Cardiac fibroblast (primary cell): ENCODE data around the gene ANHX.

ENCODE experiments used
- DNase-seq, 2 donors: peaks; one replicate each; pipeline versions ENCODE4 v3.0.0 to v3.0.0-alpha.2; 2010; ENCODE audit warnings: low read depth in 2 of 2
- H3K4me3 ChIP-seq, 2 donors: replicated peaks in 1 of 2; 1 replicate in 1 of 2; 2 replicates in 1 of 2; pipeline ENCODE4 v1.5.1; 2011; ENCODE audit warnings: low read depth in 2 of 2, low read length in 2 of 2, mild to moderate bottlenecking in 2 of 2, moderate library complexity in 1 of 2
- CTCF ChIP-seq: IDR thresholded peaks from one replicate; pipeline ENCODE4 v1.5.1; 2011; ENCODE audit warnings: low read depth, mild to moderate bottlenecking, low read length, inconsistent platforms

ANHX gene

GRCh38 chr12:133180669-133181068 is 55.0 kb downstream of the ANHX start:
- no peak for DNase-seq
- no peak overlapping the region for H3K4me3 ChIP-seq
- TF ChIP-seq CTCF: no peak

- DNase-seq: no peak
- TF ChIP-seq CTCF: no peak
- no peak overlapping the region for H3K4me3 ChIP-seq
Measured at GRCh38 chr12:133174901-133175300, 60.8 kb downstream of the ANHX start.

GRCh38 chr12:133172491-133172890 is 63.2 kb downstream of the ANHX start:
- no peak overlapping the region for H3K4me3 ChIP-seq
- TF ChIP-seq CTCF: no peak
- no peak for DNase-seq
